NCI-H146 treated with DMSO at 0.1 percent for 48 hours (cell line): ENCODE data around the gene ADAMTS15.
"Not testable (repeated sequence)": the region's sequence is repeated elsewhere in the genome, so short reads cannot be mapped to it uniquely, and the experiment has no call there.

ENCODE experiments used
- DNase-seq: peaks from one replicate; lab custom pipeline; 2025; ENCODE audit not compliant: unreplicated experiment; lab: John Stamatoyannopoulos, UW

Gene ADAMTS15

DNA sequence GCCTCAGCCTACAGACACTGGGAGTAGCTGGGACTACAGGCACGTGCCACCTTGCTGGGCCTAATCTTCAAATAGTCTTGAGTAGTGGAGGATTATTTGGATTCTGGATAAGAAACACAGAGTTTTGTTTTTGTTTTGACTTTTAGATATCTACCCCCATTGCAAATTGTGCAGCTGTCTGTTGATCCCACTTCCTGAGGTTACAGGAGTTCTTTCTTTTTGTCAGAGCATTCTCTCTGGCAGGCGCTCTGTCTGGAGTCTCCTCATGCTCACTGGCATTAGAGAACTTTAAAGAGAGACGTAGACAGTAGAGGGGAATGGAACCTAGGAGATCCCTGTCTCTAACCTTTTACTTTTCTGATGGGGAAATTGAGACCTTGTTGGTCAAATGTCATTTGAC is 12.3 kb upstream of the ADAMTS15 start:
- DNase-seq, result no peak

DNA sequence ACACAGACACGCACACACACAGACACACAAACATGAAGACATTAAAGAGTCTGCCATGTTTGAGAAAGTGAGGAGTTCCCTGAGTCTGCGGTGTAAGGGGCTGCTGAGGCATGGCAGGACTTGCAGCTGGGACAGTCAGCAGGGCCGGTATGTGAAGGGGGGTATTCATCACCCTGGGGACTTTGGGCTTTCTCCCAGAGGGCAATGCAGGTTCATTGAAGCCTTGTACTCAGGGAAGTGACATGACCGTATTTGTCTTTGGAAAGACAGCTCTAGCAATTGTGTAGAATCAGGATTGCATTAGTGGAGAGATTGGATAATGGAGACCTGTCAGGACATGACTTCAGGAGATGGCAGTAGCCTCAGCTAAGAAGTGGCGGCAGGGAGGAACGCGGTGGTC is 10.6 kb upstream of the ADAMTS15 start:
- DNase-seq, result no peak

DNA sequence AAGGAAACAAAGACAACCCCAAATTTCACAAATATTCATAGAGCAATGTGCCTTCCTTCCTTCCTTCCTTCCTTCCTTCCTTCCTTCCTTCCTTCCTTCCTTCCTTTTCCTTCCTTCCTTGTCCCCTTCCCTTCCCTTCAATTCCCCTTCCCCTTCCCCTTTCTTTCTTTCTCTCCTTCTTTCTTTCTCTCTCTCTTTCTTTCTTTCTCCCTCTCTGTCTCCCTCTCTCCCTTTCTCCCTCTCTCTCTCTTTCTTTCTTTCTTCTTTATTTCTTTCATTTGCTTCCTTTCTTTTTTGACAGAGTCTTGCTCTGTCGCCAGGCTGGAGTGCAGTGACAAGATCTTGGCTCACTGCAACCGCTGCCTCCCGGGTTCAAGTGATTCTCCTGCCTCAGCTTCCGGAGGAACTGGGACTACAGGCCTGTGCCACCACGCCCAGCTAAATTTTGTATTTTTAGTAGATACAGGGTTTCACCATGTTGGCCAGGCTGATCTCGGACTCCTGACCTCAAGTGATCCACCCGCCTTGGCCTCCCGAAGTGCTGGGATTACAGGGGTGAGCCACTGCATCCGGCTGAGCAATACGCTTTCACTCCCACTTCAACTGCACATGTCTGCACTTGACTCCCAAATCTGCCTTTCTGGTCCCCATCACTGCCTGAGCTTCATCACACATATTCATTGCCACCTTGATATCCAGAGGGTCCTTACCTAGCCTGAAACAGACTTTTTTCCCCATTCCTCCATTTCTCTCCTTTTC is 9.9 kb upstream of the ADAMTS15 start:
- DNase-seq, result not testable (repeated sequence)

DNA sequence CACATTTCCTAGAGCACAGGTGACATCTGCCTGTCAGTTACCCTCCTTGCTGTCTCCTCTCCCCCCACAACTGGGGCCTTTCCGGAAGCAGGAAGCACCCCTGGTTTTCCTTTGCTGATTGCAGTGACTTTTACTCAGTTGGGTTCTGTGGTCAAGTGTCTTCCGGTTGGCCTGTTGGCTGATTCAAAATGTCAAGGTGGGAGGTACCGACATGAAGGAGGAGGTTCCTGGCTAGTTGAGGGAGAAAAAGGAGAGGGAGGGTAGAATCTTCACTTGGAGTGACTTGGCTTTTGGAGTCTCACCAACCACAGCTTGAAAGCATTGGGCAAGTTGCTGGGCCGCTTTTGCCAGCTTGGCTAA is 9.3 kb upstream of the ADAMTS15 start:
- no peak for DNase-seq

DNA sequence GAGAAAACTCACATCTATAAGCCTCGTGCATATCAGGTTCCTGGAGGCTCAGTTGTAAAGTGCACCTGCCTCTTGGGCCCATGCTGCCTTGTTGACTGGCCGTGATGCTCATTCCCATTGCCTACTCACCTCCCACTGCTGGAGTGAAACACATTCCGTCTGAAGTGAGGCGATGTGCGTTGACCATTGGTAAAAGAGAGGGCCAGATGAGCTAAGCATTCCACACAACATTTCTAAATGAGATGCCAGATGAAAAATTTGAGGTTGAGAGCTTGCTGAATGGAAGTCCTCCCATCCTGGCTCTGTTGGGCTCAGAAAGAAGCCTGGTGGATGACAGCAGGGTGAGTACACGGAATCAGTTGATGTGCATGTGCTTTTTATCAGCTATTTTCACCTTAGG is 8.6 kb upstream of the ADAMTS15 start:
- DNase-seq, result no peak

DNA sequence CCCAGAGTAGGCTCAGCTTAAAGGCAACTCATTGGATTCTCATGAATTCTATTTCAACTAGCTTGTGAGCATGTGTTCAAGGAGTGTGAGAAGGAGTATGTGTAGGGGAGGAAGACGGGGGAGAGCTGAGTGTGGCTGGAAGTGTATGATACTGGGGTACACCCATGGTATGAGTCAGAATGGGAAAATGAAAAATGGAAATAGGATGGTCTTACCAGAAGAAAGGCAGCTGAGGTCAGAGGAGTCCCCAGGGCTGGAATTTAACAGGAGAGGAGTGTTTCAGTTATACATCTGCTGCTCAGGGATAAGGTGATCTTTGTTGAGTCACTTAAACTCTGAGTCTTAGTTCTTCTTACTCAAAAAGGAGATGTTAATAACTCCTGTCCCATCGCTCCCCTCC is 6.7 kb upstream of the ADAMTS15 start:
- DNase-seq, result no peak

DNA sequence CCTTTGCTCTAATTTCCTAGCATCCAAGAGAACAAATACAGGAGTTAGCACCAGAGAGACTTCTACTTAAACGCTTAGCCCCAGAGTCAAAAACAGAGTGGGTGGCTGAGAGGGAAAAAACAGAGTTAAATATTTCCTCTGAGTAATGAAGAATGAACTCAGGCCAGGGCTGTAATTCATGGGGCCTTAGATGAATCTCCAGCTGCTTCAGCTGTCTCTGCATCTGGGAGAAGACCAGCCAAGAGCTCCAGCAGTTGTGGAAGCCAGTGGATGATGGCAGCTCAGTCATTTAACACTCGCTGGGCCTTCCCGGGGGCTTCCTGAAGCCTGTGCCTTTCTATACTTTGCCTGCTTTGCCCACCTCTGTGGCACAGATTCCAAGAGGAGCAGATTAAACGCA is 5.7 kb upstream of the ADAMTS15 start:
- DNase-seq, result no peak

DNA sequence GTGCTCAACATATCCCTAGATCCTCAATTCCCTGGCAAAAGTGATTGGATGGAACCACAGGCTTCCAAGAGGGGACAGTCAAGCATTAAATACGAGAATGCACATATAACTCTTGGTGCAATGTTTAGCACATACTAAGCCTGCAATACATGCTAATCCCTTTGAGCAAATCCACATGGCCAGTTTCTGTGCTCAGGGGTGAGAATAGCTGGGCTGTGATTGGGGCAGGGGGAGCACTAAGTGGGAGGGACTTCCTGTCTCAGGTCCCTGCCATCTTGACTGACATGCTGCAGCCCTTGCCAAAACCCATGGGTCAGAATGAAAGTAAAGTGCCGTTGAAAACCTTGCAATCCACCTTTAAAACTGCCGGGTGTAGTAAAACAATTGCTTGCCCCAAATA is 2.7 kb upstream of the ADAMTS15 start:
- no peak for DNase-seq

DNA sequence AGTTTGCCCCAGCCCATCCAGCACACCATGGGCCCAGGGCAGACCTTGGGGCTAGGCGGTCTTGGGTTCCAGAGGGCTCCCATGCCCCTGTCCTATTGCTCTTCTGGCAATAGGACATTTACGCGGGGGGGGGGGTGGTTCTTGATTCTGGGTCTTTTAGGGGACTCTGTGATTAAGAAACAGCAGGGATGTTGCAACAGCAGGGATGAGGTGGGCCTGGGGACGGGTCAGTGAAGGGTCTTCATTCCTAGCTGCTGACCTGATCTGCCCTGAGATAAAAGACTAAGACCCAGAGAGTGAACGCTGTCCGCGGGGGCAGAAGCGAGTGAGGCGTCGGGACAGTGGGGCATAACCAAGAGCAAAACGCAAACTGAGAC is 418 bp upstream of the ADAMTS15 start:
- DNase-seq, result no peak

DNA sequence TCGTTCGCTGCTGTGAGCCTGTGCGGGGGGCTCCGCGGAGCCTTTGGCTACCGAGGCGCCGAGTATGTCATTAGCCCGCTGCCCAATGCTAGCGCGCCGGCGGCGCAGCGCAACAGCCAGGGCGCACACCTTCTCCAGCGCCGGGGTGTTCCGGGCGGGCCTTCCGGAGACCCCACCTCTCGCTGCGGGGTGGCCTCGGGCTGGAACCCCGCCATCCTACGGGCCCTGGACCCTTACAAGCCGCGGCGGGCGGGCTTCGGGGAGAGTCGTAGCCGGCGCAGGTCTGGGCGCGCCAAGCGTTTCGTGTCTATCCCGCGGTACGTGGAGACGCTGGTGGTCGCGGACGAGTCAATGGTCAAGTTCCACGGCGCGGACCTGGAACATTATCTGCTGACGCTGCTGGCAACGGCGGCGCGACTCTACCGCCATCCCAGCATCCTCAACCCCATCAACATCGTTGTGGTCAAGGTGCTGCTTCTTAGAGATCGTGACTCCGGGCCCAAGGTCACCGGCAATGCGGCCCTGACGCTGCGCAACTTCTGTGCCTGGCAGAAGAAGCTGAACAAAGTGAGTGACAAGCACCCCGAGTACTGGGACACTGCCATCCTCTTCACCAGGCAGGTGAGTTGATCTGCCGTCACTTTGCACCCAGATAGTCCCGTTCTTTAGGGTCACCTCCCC is 1.0 kb downstream of the ADAMTS15 start:
- no peak for DNase-seq

DNA sequence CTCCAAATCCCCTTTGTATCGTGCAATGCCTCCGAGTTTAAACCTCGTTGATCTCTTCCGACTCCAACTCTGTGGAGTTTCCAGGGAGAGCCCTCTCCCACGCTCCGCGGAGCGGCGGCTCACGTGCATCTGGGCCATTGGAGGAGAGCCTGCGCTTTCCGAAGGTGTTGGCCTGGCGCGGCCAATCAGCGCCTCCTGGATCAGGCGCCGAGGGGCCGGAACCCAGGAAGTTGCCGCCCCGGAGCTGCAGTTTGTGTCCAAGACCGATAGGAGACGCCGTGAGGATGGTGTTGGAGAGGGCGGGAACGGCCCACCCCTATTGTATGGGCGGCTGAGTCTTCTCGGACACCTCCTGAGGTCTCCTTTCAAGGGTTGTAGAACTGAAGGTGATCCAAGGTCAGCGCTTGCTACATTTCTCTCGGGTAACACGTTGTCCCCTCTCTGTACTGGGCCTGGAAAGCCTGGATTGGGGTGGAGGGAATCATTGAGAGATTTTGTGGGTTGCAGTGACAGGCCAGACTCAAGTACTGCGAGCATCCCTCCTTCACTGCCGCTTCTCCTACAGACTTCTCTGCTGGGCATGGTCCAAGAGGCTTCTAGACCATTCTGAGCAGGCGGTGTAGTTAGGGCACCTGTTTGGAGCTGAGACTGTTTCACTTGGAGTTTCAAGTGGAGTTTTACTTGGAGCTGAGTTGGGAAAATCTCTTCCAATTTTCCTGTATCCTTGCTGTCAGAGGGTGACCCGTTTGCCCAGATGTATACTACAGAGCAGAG is 1.7 kb downstream of the ADAMTS15 start:
- DNase-seq, result no peak

DNA sequence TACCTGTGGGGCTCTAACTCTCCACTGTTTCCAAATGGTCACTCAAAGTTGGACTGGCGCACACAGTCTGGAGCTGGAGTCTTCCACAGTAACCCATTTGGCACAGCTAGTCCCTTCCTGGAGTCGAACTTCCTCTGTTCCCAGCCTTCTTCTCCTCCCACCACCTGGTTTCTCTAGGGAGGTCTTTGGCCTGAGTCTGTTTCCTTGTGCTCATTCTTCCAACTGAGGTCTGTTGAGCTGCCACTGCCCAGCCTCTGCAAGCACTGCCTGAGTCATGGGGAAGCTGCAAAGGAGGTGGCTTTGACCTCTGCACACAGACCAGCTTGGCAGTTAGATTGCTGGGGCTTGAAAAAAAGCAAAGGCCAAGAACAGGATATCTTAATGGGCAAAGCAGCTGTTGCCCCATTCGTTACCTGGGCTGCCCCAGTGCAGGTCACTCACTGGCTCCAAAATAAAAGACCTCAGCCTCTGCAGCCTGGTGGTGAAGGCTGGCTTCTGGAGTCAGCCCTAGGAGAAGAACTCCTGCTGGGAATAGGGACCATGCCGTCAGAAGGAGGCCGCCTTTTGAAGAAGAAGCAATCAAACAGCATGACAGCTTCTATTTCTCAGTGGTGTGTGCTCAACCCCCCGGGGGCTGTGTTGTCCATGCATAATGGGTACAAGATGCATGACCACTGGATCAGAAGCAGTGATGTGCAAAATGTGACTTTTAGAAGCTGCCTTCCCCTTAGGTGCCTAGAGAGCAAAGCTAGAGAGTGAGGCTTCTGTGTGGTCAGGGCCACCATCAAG is 3.0 kb downstream of the ADAMTS15 start:
- no peak for DNase-seq

DNA sequence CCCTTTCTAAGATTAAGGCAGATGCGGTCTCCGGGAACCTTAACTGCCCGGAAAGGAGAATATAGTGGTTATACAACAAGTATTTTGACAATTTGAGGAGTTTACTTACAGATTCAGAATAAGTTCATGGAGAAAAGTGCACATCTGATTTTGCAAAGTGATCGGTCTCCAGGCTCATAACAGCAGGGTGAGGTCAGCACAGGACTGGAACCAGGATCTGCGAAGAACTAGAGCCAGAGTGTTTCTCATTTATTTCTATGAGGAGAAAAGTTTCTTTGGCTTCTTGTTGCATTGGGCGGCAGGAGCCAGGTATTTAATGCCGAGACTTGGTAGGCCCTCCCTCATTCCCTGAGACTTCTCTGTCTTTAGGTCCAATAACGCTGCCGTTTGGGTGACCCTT is 3.7 kb downstream of the ADAMTS15 start:
- no peak for DNase-seq

DNA sequence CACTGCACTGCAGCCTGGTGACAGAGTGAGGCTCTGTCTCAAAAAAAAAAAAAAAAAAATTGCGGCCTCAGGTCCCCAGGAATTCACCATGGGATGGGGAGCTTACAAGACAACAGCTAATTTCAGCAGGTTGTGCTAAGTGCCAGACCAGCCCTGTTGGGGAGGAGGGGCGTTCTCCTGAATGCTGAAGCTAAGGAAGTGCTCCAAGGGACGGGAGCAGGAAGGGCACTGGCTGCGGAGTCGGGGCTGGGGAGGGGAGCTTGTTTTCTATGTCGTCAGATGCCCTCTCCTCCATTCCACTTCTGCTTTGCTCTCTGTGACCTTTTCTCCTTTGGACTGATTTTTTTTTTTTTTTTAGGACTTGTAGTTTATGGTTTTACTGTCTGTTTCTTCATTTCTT is 4.5 kb downstream of the ADAMTS15 start:
- no peak for DNase-seq

DNA sequence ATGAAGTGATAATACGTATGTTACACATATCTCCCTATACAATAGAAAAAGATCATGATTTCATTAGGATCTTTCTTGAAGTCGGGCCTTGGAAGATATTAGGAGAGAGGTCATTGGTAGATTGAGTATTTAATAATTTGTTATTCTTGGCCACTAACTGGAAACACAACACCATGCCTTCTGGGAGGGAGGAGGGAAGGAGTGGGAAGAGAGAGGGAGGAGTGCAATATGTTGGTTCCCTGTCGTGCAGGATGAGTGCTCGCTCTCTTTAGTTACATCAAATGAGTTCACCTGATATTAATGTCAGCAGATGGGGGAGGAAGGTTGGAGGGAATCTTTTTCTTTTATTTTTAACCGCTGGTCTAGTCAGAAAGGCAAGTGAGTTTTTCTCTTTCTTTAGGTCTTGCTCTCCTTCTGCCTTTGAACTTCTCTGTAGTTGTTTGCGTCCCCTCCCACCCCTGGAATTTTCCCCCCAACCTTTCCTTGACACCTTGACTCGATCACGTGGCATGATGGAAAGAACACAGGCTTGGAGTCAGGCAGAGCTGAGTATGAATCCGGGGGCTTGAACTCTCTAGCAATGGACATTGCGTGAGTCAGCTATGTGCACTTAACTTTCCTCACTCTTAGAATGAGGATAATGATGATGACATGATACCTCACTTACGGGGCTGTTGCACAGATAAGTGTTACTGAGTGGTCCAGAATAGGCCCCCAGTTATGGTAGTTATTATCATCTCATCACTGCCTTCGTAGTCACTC is 6.2 kb downstream of the ADAMTS15 start:
- no peak for DNase-seq

DNA sequence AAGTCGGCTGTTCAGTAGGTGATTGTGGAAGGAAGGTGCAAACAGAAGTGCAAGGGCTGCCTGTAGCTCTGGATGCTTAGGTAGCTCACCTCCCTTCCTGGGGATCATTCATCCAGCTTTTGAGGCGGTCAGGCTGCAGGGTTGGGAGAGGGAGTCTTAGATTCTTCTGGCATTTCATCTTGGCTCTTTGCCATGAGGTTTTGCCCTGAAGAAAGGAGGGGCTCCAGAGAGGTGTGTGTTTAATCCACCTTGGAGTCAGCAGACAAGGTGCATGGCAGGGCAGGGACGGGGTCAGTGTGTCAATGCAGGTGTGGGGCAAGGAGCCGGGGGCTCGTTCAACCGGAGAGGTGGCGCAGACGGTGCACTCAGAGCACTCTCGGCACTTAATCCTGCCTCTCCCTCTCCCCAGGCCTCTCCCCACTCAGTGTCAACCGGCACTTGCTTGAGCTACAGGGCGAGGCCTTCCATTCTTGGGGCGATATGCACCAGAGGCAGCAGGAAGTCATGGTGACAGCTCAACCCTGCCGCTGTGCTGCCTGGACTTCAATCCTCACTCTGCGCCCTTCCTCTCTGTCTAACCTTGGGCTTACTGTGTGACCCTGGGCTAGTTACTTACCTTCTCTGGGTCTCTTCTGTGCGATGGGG is 7.2 kb downstream of the ADAMTS15 start:
- DNase-seq, result no peak

DNA sequence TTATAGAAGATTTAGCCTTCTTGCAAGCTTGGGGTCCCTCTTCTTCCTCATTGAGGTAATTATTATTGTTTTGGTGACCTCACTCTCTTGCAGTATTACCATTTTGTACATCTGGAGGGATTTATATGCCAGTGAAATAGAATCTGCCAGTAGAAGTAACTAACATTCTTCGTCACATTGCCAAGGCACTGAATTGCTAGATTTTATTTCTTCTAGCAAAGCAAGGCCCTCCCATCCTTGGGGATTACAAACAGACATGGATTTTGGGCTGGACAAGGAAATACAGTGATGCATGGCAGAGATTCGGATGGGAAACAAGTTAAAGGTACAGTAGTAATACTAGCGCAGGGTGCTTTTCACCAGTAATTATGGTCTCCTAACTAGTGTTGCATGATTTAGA is 7.8 kb downstream of the ADAMTS15 start:
- DNase-seq, result no peak

DNA sequence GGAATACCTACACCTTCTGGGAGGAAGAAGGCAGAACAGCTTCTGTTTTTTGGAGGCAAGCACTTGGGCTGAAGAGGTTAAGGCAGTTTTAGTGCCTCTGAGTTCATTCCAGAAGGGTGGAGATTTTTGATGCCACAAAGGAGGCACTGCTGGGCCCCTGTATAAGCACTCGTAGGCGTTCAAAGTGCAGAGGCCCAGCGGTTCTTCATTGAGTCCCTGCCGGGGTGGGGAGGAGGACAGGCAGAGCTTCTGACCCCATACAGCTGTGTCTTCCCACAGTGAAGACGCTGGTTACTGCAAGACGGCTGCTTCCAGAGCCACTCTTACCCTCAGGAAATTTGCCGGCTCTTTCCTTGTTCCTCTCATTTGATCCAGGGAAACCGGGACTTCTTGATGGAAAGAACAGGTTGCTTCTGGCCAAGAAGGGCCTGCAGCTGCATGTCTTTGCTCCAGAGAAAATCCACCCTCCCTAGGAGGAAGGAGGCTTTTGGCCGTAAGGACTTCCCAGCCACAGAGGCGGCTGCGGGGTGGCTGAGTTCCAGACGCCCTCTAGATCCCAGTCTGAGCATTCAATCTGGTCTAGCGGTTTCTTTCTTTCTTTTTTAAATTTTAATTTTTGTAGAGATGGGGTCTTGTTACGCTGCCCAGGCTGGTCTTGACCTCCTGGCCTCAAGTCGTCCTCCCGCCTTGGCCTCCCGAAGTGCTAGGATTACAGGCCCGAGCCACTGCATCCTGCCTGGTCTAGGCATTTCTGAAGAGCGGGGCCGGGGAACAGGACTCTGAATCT is 9.4 kb downstream of the ADAMTS15 start:
- no peak for DNase-seq

DNA sequence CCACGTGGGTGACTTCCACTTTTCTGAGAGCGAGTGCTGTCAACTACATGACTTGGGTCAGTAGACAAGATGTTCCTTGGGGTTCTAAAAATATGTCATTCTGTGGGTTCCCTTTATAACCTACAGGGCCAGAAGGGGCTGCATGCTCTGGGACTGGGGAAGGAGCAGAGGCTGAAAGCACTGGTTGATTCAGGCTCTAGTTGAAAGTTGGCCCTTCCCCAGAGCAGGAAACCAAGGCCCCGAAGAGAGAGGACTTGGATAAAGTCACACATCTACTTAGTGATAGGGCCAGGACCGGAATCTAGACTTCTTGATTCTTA is 9.9 kb downstream of the ADAMTS15 start:
- DNase-seq, result no peak

DNA sequence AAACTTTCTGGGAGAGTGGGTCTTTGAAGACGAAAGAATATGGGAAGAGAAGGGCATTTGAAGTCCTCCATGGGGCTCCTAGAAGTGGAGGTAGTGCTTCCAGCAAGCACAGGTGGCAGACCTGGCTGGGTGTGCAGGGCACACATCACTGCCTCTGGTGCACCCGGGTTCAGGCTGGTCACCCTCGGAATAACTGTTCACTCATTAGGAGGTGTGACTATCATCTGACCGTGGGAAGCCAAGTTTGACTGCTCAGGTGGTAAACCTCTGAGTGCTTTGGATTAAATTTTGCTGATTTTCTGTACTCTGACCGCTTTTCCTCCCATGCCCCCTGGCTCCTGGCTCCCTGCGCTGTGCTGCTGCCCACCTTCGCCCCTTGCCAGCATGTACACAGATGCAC is 11.1 kb downstream of the ADAMTS15 start:
- no peak for DNase-seq
